Suppressor macrophage treated with lipopolysaccharide for 1 hour (primary cell): ENCODE measurements around the gene CCL21.
"Not testable (repeated sequence)": the region's sequence is repeated elsewhere in the genome, so short reads cannot be mapped to it uniquely, and the experiment has no call there.

Experiments
- DNase-seq, 3 donors: peaks; one replicate each; pipeline ENCODE4 v3.0.0-alpha.2; 2020 to 2022

CCL21 gene, protein sequence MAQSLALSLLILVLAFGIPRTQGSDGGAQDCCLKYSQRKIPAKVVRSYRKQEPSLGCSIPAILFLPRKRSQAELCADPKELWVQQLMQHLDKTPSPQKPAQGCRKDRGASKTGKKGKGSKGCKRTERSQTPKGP

DNA sequence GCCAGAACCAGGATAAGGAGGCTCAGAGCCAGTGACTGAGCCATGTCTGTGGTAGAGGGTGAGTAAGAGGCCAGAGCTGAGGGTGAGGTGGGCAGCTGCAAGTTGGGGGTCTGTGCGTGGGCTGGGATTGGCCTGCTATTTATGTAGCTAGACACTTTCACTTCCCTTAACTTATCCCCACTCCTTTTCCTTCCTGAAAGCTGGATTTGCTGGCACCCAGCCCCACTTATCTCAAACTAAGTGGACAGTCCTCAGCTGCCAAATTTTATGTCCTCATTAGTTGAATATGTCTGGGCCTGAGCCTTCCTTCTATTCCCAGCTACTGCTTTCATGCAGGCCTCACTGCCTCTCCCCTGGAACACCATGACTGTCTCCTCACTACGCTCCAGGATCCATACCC lies at the start of gene CCL21:
Gene CCL21, minus strand, starts transcription at position 114 of the 400 bp plus-strand sequence. Its CDS starts 70 bp downstream, at position 44.
- DNase-seq: peak; percentile 33 to 47 (median 45)

DNA sequence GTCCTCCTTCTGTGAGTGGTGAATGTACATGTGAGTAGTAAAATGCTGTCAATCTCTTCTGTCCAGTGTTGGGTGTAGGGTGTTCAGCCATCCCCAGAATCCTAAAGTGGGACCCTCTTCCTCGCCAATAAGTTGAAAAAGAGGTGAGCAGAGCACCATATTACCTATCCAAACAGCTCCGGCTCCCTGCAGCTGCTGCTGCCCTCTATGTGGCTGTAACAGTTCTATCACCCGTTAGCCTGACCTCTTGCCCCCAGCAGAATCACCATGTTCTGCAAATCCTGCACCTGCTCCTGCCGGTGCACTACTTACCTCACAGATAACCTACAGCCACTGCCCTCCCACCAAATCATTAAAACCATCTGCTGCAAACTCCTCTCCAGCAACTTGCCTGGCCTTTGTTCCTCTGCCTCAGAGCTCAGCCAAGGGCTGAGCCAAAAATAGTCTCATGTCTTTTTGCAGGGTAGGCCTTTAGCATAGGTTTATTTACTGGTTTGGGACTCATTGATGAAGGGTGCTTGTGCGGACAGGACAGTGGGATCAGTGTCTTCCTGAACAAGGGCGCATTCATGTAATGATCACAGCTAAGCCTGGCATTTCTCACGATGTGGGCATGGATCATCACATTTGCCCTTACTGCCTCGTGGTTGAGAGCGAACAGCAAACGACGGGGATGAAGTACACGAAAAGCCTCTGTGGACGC lies 49.6 kb upstream of the CCL21 start:
- DNase-seq: no peak

DNA sequence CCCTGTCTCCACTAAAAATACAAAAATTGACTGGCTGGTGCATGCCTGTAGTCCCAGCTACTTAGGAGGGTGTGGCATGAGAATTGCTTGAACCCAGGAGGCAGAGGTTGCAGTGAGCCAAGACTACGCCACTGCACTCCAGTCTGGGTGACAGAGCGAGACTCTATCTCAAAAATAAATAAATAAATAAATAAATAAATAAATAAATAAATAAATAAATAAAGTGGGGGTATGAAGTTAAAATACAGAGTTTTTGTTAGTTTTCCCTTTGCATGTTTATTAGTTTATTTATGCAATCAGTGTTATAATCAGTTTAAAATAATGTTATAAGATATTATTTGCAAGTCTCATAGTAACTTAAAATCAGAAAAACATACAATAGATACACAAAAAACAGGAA lies 40.4 kb upstream of the CCL21 start:
- not testable (repeated sequence) for DNase-seq

DNA sequence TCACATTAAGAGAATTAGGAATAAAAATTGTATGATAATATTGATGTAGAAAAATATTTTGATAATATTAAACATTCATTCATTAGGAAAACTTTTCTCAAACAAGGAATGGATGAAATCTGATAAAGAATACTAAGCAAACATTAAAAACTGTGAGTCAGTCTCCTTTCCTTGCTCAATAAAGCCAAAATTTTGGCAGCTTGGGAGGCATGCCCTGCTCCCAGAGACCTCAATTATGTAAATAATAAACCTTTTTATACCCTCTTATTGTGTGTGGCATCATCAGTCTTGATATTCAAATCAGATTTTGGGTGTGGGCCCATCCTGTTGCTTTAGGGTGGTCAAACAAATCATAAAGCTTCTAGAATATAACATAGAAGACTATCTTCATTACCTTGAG lies 36.6 kb upstream of the CCL21 start:
- no peak for DNase-seq

DNA sequence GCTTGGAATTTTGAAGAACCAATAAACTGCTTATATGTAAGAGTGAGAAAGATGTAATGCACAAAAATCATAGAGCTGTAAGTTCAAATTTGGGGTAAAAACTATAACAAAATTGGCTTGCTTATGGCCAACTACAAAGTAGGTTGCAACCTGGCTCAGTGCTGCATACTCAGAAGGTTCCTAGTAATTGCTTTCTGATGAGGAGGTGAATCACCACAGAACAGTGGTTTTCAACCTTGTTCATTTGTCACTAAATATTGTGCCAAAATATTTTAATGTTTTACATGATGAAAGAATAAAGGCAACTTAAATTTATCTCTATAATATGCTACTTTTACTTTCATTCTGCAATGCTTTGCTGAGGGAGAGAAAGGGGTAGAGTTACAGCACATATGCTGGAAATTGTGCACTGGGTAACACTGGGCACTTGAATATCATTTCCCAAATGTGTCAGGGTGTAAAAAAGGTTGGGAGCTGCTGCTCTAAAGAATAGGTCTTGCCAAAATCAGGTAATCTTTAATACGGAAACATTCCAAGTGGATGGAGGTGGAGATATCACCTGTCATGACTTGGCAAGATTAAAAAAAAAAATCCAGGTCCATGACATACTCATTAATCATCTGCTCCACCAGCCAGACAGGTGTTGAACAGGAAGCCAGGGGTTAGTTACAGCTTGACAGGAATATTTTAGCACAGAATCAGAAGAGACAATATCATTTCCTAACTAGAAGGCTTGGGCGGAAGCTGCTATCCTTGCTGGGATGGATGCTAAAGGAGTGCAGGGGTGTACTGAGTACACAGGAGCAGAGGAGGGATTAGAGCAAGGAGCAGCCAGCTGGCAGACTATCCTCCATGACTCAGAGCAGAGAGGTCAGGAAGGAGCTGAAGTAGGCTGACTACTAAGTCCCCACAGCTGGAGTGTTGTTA lies 34.6 kb upstream of the CCL21 start:
- no peak for DNase-seq

DNA sequence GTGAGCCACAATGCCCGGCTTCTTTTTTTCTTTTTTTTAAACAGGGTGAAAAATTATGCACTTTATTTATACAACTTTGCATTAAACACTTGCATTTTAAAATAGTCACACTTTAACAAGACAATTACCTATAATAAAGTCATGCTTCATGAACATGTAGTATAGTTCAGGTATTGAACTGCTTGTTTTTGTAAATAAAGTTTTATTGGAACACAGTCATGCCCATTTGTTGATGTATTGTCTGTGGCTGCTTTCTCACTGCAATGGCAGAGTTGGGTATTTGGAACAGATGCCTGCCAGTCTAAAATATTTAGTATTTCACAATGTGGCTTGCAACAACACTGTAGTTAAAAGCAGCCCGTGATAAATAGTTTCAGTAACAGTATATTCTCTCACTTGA lies 32.8 kb upstream of the CCL21 start:
- no peak for DNase-seq

DNA sequence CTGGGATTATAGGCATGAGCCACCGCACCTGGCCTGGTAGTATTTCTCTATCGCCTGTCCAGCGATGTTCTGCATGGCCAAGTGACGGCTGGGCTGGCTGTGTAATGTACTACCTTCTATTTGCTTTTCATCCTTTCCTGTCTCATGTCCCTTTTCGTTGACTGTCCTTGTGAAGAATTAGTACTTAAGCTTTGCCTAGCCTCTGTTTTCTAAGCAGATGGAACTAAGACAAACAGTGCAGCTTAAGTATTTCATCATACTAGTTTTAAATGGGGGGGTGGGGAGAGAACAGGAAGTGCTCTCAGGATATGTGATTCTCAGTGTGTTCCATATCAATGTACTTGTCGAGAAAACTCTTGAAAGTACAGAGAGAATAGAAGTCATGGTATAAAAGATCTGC lies 31.7 kb upstream of the CCL21 start:
- peak in 1 of 3 donors; percentile 16 for DNase-seq

DNA sequence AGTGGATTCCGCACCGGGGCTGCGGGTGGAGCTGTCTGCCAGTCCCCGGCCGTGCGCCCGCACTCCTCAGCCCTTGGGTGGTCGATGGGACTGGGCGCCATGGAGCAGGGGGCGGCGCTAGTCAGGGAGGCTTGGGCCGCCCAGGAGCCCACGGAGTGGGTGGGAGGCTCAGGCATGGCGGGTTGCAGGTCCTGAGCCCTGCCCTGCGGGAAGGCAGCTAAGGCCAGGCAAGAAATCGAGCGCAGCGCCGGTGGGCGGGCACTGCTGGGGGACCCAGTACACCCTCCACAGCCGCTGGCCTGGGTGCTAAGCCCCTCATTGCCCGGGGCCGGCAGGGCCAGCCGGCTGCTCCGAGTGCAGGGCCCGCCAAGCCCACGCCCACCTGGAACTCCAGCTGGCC lies 30.2 kb upstream of the CCL21 start:
- not testable (repeated sequence) for DNase-seq

DNA sequence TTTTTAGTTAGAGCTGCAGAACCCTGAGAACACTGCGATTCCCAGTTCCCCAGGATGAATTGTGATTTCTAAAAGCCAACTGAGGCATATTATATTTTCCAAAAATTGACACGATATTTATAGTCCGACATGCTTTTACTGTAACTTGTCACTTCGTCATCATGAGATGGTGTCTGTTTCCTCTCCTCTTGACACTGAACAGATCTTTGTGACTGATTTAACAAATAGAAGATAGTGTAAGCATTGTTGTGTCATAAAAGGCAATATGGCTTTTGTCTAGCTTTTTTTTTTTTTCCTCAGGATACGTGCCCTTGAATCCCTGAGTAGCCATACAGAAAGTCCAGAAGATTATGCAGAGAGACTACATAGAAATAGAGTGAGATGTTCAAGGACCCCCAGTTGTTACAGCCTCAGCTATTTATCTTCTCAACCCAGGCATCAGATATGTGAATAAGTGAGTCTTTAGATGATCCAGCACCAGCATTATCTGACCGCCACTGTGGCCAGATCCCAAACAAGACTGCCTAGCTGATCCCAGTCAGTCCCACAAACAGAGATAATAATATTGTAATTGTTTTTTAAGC lies 27.8 kb upstream of the CCL21 start:
- no peak for DNase-seq

DNA sequence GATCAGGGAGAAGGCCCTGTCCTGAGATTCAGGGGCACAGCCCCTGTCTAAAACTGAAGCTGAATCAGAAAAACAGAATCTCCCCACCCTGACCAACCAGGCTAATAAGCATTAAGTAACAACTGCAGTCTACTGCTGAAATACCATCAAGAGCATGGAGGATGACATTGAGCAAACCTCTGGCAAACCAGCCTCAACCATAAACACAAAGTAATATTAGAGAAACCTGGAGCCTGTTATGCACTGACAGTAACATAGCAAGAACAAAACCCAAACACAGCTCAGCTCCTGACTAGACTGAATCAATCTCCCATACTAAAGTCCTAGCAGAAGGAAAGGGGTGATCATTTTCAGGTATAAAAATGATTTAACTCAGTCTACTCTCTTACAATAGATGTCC lies 24.8 kb upstream of the CCL21 start:
- no peak for DNase-seq

DNA sequence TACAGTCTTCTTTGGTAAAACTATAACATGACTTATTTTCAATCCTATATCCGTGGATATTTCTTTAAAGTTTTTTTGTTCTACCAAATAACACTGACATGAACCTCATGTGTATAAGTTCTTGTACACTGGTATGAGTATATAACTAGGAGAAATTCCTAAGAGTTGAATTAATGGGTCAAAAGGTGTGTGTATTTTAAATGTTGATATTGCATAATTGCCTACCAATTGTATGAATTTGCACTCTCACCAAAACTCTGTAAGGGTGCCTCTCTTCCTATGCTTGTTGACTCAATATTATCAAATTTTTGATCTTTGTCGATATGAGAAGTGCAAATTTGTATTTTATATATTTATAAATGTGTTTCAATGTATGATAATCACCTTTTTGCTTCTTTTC lies 22.9 kb upstream of the CCL21 start:
- DNase-seq: no peak

DNA sequence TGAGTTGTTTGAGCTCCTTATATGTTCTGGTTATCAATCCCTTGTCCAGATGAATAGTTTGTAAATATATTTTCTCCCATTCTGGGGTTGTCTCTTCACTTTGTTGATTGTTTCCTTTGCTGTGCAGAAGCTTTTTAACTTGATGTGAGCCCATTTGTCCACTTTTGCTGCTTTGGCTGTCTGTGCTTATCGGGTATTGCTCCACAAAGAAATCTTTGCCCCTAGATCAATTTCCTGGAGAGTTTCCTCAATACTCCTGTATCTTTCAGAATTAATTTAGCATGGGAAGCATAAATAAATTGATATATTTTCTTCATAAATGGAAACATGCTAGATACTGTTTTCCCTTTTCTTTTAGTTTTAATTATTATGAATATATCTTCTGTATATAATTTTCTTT lies 22.5 kb upstream of the CCL21 start:
- DNase-seq: no peak

DNA sequence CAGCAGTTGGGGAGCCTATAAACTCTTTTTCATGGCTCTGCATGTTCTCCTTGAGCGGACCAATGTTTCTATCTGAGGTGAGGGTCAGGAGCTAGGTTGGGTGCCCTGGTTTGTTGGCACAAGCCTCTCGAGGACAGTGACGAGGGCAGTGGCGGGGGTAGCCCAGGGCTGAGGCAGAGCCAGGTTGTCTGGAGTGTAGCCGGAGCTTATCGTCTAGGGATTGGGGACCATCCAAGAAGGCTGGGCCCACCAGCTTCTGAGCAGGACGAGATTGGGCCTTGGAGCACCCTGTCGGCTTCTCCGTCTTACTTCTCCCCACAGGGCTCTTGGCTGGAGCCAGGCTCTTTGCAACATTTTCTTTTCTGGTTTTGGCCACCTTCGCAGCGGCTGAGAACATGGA lies 13.2 kb upstream of the CCL21 start:
- no peak for DNase-seq

DNA sequence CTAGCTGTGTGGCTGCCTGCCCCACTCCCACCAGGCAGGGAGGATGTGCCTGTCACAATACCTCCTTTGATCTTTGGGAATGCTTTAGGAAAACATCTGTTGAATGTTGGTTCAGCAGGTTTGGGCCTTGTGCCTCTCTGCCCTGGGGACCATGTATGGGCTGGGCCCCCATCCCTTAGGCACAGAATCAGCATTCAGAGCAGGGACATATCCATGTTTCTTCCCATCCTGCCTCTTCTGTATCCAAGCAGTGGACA lies 9.8 kb upstream of the CCL21 start:
- DNase-seq: not testable (repeated sequence)

DNA sequence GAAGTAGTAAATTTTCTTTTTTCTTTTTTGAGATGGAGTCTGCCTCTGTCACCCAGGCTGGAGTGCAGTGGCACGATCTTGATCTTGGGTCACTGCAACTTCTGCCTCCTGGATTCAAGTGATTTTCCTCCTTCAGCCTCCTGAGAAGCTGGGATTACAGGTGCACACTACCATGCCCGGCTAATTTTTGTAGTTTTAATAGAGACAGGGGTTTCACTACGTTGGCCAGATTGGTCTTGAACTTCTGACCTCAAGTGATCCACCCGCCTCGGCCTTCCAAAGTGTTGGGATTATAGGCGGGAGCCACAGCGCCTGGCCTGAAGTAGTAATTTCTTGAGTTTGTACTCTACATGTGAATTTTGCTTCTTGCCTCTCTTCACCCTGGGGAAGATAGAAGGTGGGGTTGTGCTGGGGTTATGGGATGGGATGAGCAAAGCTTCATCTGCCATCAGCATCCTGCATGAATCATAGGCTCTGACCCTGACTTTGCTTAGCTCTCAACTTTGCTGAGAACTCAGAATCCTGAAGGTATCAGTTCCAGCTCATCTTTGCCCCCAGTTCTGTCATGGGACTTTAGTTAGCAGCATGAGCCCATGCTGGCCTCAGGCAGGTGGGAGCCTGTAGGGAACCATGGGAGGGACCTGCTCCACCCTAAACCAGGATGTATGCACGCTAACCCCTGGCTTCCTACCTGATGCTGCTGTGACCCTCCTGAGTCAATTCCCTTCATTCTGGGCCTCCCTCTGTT lies 9.3 kb upstream of the CCL21 start:
- no peak for DNase-seq

DNA sequence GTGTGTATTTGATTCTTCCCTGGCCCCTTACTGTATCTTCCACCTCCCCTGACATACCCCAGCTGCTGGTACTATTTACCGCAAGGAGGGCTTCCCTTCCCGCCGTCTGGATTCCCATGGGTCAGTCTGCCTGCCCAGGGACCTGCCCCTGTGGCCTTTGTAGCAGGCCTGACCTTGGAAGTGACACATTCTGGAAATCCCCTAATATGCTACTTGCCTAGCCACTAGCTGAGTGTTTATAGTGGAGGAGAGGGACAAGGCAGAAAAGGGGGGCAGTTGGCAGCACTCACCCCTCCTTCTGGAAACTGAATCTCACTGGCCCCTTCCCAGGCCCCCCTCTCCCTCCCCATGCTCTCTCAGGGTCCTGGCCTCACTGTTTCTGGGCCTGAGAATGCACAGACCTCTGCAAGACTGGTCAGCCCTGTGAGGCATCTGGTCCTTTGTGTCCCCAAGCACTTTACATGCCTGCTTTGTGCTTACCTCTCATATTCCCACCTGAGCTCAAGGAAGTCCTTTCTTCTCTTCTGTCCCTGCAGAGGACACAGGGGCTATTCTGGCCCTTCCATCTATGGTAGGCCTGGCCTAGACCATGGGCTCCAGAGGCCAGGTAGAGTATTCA lies 8.2 kb upstream of the CCL21 start:
- DNase-seq: peak; percentile 65 to 73 (median 72)

DNA sequence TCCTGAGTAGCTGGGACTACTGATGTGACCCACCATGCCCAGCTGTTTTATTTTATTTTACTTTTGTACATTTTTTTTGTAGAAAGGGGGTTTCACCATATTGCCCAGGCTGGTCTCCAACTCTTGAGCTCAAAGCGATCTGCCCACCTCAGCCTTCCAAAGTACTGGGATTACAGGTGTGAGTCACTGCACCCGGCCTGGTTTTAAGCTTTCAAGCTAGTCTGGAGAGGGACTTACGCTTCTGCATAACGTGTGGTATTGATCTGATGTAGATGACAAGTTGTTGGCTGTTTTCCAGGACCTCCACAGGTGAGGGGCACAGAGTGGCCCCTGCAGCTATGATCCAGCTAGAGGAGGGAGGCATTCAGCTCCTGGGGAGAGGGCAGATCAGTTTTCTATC lies 6.8 kb upstream of the CCL21 start:
- no peak for DNase-seq

DNA sequence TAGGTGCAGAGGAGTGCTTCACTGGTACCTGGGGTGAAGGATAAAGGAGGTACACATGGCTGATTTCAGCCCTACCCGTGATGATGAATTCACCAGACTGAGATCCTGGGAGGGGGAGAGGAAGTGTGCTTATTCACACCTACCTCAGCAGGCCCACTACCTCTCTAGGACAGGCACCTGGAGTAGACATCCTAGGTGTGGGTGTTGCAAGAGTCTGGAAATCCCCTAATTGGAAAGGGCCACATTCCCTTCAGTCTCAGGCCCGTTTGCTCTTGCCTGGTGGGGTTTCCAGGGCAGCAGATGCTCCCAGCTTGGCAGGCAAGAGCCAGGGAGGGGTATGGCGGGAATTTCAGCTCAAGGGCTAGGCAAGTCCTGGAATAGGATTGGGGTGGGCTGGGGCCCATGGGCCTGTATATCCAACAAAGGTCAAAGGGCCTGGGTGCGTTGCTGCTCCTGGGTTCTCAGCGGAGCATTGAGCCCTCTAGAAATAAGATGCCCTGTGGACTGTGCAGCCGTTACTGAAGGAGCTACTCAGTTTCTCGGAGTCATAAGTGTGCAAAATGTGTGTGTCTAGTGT lies 5.8 kb upstream of the CCL21 start:
- DNase-seq: no peak

DNA sequence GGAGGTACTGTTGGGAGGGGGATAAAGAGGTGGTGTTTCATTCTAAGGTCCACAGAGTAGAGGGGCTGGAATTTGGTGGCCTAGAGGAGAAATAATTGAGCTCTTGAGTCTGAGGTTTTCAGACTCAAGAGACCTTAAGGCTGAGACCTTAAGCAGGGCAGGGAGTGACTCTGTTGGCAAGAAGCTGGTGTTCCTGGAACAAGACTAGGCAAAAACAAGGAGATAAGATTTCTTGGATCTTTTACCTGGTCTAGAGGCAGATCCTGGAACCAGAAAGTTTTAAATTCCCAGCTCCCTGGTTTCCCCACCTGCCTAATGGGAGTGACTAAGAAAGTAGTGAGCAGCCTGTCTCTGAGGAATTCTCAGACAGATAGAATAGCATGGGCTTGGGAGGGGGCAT lies 4.1 kb upstream of the CCL21 start:
- no peak for DNase-seq

DNA sequence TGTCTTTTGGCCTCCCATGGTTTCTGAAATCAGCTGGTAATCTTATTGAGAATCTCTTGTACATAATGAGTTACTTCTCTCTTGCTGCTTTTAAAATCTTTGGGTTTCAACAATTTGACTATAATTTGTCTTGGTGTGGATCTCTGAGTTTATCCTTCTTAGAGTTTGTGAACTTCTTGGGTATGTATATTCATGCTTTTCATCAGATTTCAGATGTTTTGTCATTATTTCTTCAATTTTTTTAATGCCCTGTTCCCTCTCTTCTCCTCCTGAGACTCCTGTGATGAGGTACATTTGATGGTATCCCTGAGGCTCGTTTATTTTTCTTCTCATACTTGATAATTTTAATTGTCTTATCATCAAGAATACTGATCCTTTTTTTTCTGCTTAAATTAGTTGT lies 2.2 kb upstream of the CCL21 start:
- DNase-seq: no peak

DNA sequence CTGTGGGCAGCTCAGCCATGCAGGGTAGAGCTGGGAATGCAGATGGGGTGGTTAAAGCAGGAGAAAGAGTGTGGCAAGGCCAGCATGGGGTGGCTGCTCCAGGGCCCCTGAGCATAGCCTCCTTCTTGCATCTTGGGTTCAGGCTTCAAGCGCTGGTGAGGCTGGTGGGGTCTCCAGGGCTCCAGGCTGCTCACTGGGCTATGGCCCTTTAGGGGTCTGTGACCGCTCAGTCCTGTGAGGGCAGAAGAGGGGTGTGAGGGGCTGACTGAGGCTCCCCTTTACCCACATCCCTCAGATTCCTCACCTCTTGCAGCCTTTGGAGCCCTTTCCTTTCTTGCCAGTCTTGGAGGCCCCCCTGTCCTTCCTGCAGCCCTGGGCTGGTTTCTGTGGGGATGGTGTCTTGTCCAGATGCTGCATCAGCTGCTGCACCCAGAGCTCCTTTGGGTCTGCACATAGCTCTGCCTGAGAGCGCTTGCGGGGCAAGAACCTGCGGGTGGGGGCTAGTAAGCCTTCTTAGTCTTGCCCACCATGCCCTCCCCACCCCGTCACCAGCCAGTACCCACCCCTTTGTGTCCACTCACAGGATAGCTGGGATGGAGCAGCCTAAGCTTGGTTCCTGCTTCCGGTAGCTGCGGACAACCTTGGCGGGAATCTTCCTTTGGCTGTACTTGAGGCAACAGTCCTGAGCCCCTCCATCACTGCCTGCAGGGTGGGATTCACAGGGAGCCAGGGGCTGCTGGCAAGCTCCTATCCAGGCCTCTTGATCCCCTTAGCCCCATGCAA lies 549 bp downstream of the CCL21 start:
- DNase-seq: no peak
